Measurements from ENCODE around the gene ELOVL1.

Gene ELOVL1

GRCh38 chr1:43359696-43360095, 8.1 kb downstream of the ELOVL1 start:
- DNase-seq (ENCODE audit: extremely low spot score) = no peak
- POLR2A ChIA-PET = interaction anchor here (1.6 kb wide), 1 partner anchor 11 kb away, joined by 9 read pairs; no protein-coding TSS in a partner anchor
- TF ChIP-seq SUZ12 (IDR thresholded peaks at IDR 0.05) (no peak), SP1 (IDR thresholded peaks at IDR 0.05) (no peak), FOXM1 (IDR thresholded peaks at IDR 0.05; ENCODE audit: borderline replicate concordance) (no peak), NFRKB (IDR thresholded peaks at IDR 0.05) (no peak), HDGF (IDR thresholded peaks at IDR 0.05; ENCODE audit: borderline replicate concordance) (no peak), LEF1 (IDR thresholded peaks at IDR 0.05; ENCODE audit: borderline replicate concordance) (no peak), FOXK2 (IDR thresholded peaks at IDR 0.05) (no peak), TARDBP (IDR thresholded peaks at IDR 0.05) (no peak), ZNF384 (IDR thresholded peaks at IDR 0.05) (no peak), BHLHE40 (IDR thresholded peaks at IDR 0.05; ENCODE audit: borderline replicate concordance) (no peak)
- CTCF ChIA-PET = interaction anchor here (0.6 kb wide), 1 partner anchor 11 kb away, joined by 3 read pairs; no protein-coding TSS in a partner anchor

GRCh38 chr1:43358746-43359693, 8.8 kb downstream of the ELOVL1 start, which contains the start of gene CDC20:
Gene CDC20 (plus strand): TSS chr1:43358981. CDS start chr1:43359216, 235 bp downstream.
- peak; percentile 93 for DNase-seq (ENCODE audit: extremely low spot score)
- no peak for TF ChIP-seq BHLHE40 (IDR thresholded peaks at IDR 0.05; ENCODE audit: borderline replicate concordance)
- no peak for TF ChIP-seq HDGF (IDR thresholded peaks at IDR 0.05; ENCODE audit: borderline replicate concordance)
- TF ChIP-seq L3MBTL2 (conservative IDR thresholded peaks at IDR 0.05) = no peak
- no peak for TF ChIP-seq FOXK2 (IDR thresholded peaks at IDR 0.05)
- TF ChIP-seq ELF4 (IDR thresholded peaks at IDR 0.05) = peak; percentile 47; the same call in 1 of the 2 replicates
- no peak for TF ChIP-seq SUZ12 (IDR thresholded peaks at IDR 0.05)
- TF ChIP-seq TARDBP (IDR thresholded peaks at IDR 0.05) = no peak
- peak; percentile 96 for TF ChIP-seq FOXM1 (IDR thresholded peaks at IDR 0.05; ENCODE audit: borderline replicate concordance)
- no peak for TF ChIP-seq LEF1 (IDR thresholded peaks at IDR 0.05; ENCODE audit: borderline replicate concordance)
- no peak for TF ChIP-seq ZNF384 (IDR thresholded peaks at IDR 0.05)
- TF ChIP-seq, protein P1, sequence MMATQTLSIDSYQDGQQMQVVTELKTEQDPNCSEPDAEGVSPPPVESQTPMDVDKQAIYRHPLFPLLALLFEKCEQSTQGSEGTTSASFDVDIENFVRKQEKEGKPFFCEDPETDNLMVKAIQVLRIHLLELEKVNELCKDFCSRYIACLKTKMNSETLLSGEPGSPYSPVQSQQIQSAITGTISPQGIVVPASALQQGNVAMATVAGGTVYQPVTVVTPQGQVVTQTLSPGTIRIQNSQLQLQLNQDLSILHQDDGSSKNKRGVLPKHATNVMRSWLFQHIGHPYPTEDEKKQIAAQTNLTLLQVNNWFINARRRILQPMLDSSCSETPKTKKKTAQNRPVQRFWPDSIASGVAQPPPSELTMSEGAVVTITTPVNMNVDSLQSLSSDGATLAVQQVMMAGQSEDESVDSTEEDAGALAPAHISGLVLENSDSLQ (IDR thresholded peaks at IDR 0.05) = no peak
- ChIA-PET CTCF (interaction anchor here (0.6 to 1.3 kb wide), 5 partner anchors 9 to 129 kb away, joined by 3 to 8 read pairs (median 4); partner anchors contain the start of gene ELOVL1), POLR2A (interaction anchor here (0.6 to 3.0 kb wide), 21 partner anchors 10 to 428 kb away, joined by 3 to 41 read pairs (median 4); partner anchors contain the start of genes C1orf210, ELOVL1, HYI and KDM4A)

GRCh38 chr1:43358121-43358745, 9.6 kb downstream of the ELOVL1 start:
- CTCF ChIA-PET = interaction anchor here (0.6 to 1.3 kb wide), 6 partner anchors 8 to 130 kb away, joined by 3 to 8 read pairs (median 4); partner anchors contain the start of gene ELOVL1
- POLR2A ChIA-PET = interaction anchor here (0.6 to 3.0 kb wide), 20 partner anchors 9 to 429 kb away, joined by 3 to 41 read pairs (median 4); partner anchors contain the start of genes C1orf210, ELOVL1, HYI and KDM4A
- DNase-seq (ENCODE audit: extremely low spot score) = no peak
- TF ChIP-seq BHLHE40 (IDR thresholded peaks at IDR 0.05; ENCODE audit: borderline replicate concordance) (no peak), CTBP1 (IDR thresholded peaks at IDR 0.05; ENCODE audit: borderline replicate concordance) (no peak), HDGF (IDR thresholded peaks at IDR 0.05; ENCODE audit: borderline replicate concordance) (no peak), ZNF384 (IDR thresholded peaks at IDR 0.05) (no peak), L3MBTL2 (conservative IDR thresholded peaks at IDR 0.05) (no peak), NFRKB (IDR thresholded peaks at IDR 0.05) (no peak), TARDBP (IDR thresholded peaks at IDR 0.05) (no peak), FOXA1 (IDR thresholded peaks at IDR 0.05) (no peak), FOXM1 (IDR thresholded peaks at IDR 0.05; ENCODE audit: borderline replicate concordance) (no peak), SP1 (IDR thresholded peaks at IDR 0.05) (no peak), ARNT (IDR thresholded peaks at IDR 0.05) (no peak), FOXK2 (IDR thresholded peaks at IDR 0.05) (no peak), SUZ12 (IDR thresholded peaks at IDR 0.05) (no peak), LEF1 (IDR thresholded peaks at IDR 0.05; ENCODE audit: borderline replicate concordance) (no peak), ELF4 (IDR thresholded peaks at IDR 0.05) (no peak)
- TF ChIP-seq, protein P1 (IDR thresholded peaks at IDR 0.05) = no peak

DNA sequence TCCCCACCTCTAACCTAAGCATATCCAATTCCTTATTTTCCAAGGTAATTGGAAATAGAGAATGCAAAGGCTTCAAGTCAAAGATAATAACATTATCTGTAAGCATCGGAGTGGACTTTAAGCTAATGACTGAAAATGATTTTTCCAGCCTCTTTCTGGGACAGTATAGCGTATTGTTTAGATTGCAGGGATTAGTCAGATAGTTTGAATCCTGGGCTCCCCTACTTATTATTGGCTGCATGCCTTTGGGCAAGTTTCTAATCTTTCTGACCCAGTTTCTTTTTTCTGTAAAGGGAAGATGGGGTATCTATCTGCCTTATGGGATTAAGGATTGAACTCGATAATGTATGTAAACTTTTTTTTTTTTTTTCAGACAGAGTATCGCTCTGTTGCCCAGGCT, 10.6 kb downstream of the ELOVL1 start:
- ChIA-PET CTCF (no interaction called here), POLR2A (interaction anchor here (2.1 to 3.0 kb wide), 3 partner anchors 8 to 32 kb away, joined by 25 to 41 read pairs (median 39); partner anchors contain the start of genes ELOVL1, MED8 and SZT2)
- no peak for DNase-seq (ENCODE audit: extremely low spot score)
- TF ChIP-seq HDGF (IDR thresholded peaks at IDR 0.05; ENCODE audit: borderline replicate concordance) = no peak
- TF ChIP-seq, protein P1 (IDR thresholded peaks at IDR 0.05) = no peak
- no peak for TF ChIP-seq CTBP1 (IDR thresholded peaks at IDR 0.05; ENCODE audit: borderline replicate concordance)
- TF ChIP-seq BHLHE40 (IDR thresholded peaks at IDR 0.05; ENCODE audit: borderline replicate concordance) = no peak
- no peak for TF ChIP-seq FOXM1 (IDR thresholded peaks at IDR 0.05; ENCODE audit: borderline replicate concordance)
- no peak for TF ChIP-seq SUZ12 (IDR thresholded peaks at IDR 0.05)
- TF ChIP-seq ZNF384 (IDR thresholded peaks at IDR 0.05) = no peak
- no peak for TF ChIP-seq LEF1 (IDR thresholded peaks at IDR 0.05; ENCODE audit: borderline replicate concordance)
- no peak for TF ChIP-seq SP1 (IDR thresholded peaks at IDR 0.05)
- no peak for TF ChIP-seq L3MBTL2 (conservative IDR thresholded peaks at IDR 0.05)
- no peak for TF ChIP-seq TARDBP (IDR thresholded peaks at IDR 0.05)

DNA sequence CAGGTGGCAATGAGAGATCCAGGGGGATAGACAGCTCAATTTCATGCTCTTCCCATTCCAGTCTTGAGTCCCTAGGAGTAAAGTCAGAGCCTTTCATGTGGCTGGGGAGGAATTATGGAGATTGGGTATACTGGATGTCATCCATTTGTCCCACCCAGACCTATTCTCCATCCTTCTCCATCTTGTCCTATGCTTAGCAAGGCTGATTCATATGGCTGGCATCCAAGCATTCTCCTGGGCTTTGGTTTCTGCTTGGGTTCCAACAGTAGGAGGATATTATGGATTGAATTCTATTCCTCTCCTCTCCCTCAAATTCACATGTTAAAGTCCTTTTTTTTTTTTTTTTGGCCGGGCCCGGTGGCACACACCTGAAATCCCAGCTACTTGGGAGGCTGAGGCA, 12.9 kb downstream of the ELOVL1 start:
- TF ChIP-seq FOXA1 (IDR thresholded peaks at IDR 0.05) (no peak), L3MBTL2 (conservative IDR thresholded peaks at IDR 0.05) (no peak), LEF1 (IDR thresholded peaks at IDR 0.05; ENCODE audit: borderline replicate concordance) (no peak), FOXM1 (IDR thresholded peaks at IDR 0.05; ENCODE audit: borderline replicate concordance) (no peak), FOXK2 (IDR thresholded peaks at IDR 0.05) (no peak), SP1 (IDR thresholded peaks at IDR 0.05) (no peak), ZNF384 (IDR thresholded peaks at IDR 0.05) (no peak)
- no peak for DNase-seq (ENCODE audit: extremely low spot score)
- ChIA-PET POLR2A (no interaction called here), CTCF (no interaction called here)
